ENCODE data around the gene RPS10. TPM values are rescaled to one million over a fixed set of nuclear protein-coding genes. Genes with fewer than 3 reads are reported as not detected.
A peak's percentile ranks its signal among the peaks of the same experiment; 100 is the strongest.

RPS10 gene
- total RNA-seq, 1 experiment from 2014 or later: 2,049 TPM

GRCh38 chr6:34462010-34462409 lies 36.1 kb upstream of the RPS10 start:
- H3K27me3 Mint-ChIP-seq (ENCODE audit: unreplicated experiment): peaks cover 44% of the 10 kb centered on the region

DNA sequence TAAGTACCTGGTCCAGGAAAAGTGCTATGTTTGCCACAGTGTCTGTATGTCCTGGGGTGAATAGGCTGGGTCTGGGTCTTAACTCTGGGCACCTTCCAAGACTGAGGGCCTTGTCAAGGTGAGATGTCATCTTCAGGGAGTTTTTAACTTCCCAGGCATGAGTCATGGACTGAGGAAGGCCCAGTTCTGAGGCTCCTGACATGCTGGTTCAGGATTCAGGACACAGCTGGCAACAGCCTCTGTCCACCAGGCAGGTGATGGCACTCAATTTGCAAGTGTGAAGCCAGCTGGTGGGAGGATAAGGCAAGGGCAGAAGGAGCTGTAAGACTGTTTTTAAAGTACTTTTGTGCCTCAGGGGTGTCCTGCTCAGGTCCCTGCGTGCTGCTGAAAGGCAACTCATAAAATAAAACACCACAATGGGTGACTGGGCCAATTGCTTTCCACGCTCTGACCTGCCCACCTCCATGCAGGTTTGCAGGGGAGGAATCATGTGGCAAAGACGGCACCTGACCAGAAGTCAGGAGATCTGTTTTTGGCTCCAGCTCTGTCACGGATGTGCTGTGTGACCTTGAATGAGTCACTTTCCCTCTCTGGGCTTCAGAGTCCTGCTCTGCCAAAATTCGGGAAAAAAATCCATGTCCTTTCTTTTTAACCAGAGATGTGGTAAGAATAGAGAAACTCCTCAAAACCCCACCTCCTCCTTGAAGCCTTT lies 35.1 kb upstream of the RPS10 start:
- Mint-ChIP-seq H3K9me3 (ENCODE audit: low read depth, unreplicated experiment) (no peaks in the 10 kb centered on the region), H3K27ac (ENCODE audit: unreplicated experiment) (no peak overlapping the region), H3K4me3 (ENCODE audit: low read depth, unreplicated experiment) (no peak overlapping the region), H3K27me3 (ENCODE audit: unreplicated experiment) (peaks cover 43% of the 10 kb centered on the region), H3K4me1 (ENCODE audit: low read depth, unreplicated experiment) (peaks cover 15% of the 10 kb centered on the region), H3K36me3 (ENCODE audit: insufficient read depth, unreplicated experiment) (peaks cover 7% of the 10 kb centered on the region)
- CTCF ChIA-PET: interaction anchor here (0.6 to 6.4 kb wide), 12 partner anchors 9 to 949 kb away, joined by 3 to 74 read pairs (median 4); partner anchors contain the start of genes RPS10 and SNRPC
- TF ChIP-seq, protein P1, sequence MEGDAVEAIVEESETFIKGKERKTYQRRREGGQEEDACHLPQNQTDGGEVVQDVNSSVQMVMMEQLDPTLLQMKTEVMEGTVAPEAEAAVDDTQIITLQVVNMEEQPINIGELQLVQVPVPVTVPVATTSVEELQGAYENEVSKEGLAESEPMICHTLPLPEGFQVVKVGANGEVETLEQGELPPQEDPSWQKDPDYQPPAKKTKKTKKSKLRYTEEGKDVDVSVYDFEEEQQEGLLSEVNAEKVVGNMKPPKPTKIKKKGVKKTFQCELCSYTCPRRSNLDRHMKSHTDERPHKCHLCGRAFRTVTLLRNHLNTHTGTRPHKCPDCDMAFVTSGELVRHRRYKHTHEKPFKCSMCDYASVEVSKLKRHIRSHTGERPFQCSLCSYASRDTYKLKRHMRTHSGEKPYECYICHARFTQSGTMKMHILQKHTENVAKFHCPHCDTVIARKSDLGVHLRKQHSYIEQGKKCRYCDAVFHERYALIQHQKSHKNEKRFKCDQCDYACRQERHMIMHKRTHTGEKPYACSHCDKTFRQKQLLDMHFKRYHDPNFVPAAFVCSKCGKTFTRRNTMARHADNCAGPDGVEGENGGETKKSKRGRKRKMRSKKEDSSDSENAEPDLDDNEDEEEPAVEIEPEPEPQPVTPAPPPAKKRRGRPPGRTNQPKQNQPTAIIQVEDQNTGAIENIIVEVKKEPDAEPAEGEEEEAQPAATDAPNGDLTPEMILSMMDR (IDR thresholded peaks at IDR 0.05; ENCODE audit: unreplicated experiment): no peak
- DNase-seq: no peak
- intact Hi-C loops (cut with micrococcal nuclease; ENCODE audit: unreplicated experiment): loop anchor here (1.0 to 10.0 kb wide), 4 partner anchors 66 to 684 kb away; partner anchors contain the start of gene TCP11
- BruUV-seq (replicated peaks): no TSS peak

More at GRCh38 chr6:34462010-34462409, 36.1 kb upstream of the RPS10 start:
- CTCF ChIA-PET: interaction anchor here (0.6 to 6.4 kb wide), 6 partner anchors 14 to 678 kb away, joined by 3 to 74 read pairs (median 4); no protein-coding TSS in a partner anchor
- H3K27ac Mint-ChIP-seq (ENCODE audit: unreplicated experiment): no peak overlapping the region
- peaks cover 9% of the 10 kb centered on the region for H3K36me3 Mint-ChIP-seq (ENCODE audit: insufficient read depth, unreplicated experiment)
- BruUV-seq (replicated peaks): no TSS peak
- no peak for DNase-seq
- no peaks in the 10 kb centered on the region for H3K9me3 Mint-ChIP-seq (ENCODE audit: low read depth, unreplicated experiment)
- intact Hi-C loops (cut with micrococcal nuclease; ENCODE audit: unreplicated experiment): loop anchor here (5.0 to 10.0 kb wide), 2 partner anchors 65 to 683 kb away; partner anchors contain the start of gene TCP11
- TF ChIP-seq, protein P1 (IDR thresholded peaks at IDR 0.05; ENCODE audit: unreplicated experiment): no peak
- peaks cover 15% of the 10 kb centered on the region for H3K4me1 Mint-ChIP-seq (ENCODE audit: low read depth, unreplicated experiment)
- no peak overlapping the region for H3K4me3 Mint-ChIP-seq (ENCODE audit: low read depth, unreplicated experiment)

DNA sequence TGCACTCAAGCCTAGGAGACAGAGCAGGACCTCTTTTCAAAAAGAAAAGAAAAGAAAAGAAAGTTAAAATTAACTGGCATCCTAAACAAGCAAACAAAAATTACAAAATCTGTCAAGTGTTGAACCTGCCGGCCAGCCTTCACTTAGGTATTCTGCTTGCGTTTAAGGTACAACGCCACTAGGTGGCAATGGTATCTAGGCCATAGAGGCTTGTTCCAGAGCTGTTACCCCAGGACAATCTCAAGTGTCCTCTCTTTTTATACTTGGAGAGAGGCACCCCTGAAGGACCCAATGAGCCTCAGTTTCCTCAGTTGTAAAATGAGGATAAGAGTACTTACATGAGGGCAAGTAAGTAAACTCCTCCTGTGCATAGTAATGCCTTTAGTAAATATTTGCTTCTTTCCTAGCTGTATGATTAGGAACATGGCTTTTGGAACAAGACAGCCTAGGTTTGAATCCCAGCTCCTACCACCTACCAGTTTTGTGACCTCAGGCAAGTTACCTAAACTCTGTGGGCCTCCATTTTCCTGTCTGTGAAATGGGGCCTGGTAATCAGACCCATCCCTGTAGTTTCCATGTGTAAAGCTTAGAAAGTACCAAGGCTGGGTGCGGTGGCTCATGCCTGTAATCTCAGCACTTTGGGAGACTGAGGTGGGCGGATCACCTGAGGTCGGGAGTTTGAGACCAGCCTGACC lies 34.2 kb upstream of the RPS10 start:
- peaks cover 35% of the 10 kb centered on the region for H3K27me3 Mint-ChIP-seq (ENCODE audit: unreplicated experiment)
- no peaks in the 10 kb centered on the region for H3K9me3 Mint-ChIP-seq (ENCODE audit: low read depth, unreplicated experiment)
- DNase-seq: peak; percentile 78
- no TSS peak for BruUV-seq (replicated peaks)
- H3K36me3 Mint-ChIP-seq (ENCODE audit: insufficient read depth, unreplicated experiment): no peaks in the 10 kb centered on the region
- H3K4me3 Mint-ChIP-seq (ENCODE audit: low read depth, unreplicated experiment): no peak overlapping the region
- H3K4me1 Mint-ChIP-seq (ENCODE audit: low read depth, unreplicated experiment): peaks cover 15% of the 10 kb centered on the region
- no peak overlapping the region for H3K27ac Mint-ChIP-seq (ENCODE audit: unreplicated experiment)
- intact Hi-C loops (cut with micrococcal nuclease; ENCODE audit: unreplicated experiment): loop anchor here (1.0 to 10.0 kb wide), 4 partner anchors 67 to 685 kb away; partner anchors contain the start of gene TCP11
- TF ChIP-seq, protein P1 (IDR thresholded peaks at IDR 0.05; ENCODE audit: unreplicated experiment): peak; percentile 92
- CTCF ChIA-PET: interaction anchor here (0.6 to 6.4 kb wide), 21 partner anchors 9 to 948 kb away, joined by 3 to 74 read pairs (median 4); partner anchors contain the start of genes RPS10 and SNRPC

Measured in Calu3 (cell line).